Urothelium cell line (cell line): Measurements from ENCODE around the gene MLST8.

Experiments
- DNase-seq: peaks from one replicate; pipeline ENCODE4 v3.0.0; 2011; ENCODE audit warnings: low spot score, mixed read lengths
- FAIRE-seq: peaks from 2 replicates; lab custom pipeline; 2011; peaks lifted over from hg19 to GRCh38; lab: Jason Lieb, UNC

The MLST8 gene

GRCh38 chr16:2206780-2207433 lies 1.7 kb downstream of the MLST8 start:
- FAIRE-seq (no peak), DNase-seq (no peak)

- no peak for FAIRE-seq
Measured at GRCh38 chr16:2207872-2208271, 2.6 kb downstream of the MLST8 start.

GRCh38 chr16:2208308-2208707 lies 3.1 kb downstream of the MLST8 start:
- FAIRE-seq: no peak
- DNase-seq: no peak

More at GRCh38 chr16:2207872-2208271, 2.6 kb downstream of the MLST8 start:
- no peak for DNase-seq

DNA sequence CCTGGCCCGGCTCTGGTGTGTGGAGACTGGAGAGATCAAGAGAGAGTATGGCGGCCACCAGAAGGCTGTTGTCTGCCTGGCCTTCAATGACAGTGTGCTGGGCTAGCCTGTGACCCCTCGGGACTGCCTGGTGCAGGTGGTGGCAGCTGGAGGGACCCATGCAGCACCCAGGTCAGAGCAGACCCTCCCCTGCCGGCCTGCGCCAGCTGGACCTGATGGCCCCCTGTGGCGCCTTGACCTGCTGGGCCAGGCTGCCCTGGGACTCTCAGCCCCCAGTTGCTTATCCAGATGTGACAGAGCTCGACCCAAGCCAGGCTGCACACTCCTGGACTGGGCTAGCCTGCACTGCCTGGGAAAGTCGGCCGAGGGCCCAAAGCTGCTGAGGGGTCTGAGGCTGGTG lies 3.5 kb downstream of the MLST8 start:
- no peak for FAIRE-seq
- DNase-seq: no peak

- no peak for FAIRE-seq
- DNase-seq: no peak
Measured at GRCh38 chr16:2209258-2210008, 4.2 kb downstream of the MLST8 start.

DNA sequence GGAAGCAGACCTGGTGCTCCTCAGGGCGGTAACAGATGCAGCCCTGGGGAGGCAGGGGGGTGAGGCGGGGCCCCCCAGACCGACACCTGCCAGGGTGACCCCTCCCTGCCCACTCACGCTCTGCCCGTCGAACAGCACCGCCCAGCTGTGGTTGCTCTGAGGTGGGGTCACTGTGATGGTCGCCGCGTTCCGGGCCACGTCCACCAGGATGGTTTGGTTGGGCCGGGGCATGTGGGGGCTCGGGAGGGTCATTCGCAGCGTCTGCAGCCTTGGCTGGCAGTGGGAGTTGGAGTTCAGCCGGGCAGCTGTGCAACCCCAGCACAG lies 4.7 kb downstream of the MLST8 start:
- DNase-seq: no peak
- no peak for FAIRE-seq

- no peak for FAIRE-seq
- no peak for DNase-seq
Measured at GRCh38 chr16:2210386-2211365, 5.4 kb downstream of the MLST8 start, which contains the start of gene BRICD5. Gene BRICD5 (minus strand): TSS chr16:2210863. CDS start chr16:2210833, 30 bp downstream.

DNA sequence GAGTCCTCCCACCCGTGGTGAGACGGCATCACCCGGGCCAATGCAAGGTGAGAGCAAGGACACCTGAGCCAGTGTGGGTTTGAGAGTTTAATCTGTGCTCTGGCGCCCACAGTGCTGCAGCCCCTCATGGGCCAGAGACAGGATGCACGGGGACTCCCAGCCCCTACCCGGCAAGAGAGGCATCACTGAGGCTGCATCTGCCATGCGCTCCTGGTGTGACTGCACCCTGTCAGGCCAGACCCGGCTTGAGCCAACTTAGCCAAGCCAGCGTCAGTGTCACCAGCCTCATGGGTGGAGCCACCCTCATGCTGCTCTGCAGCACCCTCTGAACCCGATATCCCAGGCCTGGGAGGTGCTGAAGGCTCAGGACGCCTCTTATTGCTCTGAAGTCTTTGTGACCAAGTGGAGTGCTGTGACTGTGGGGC lies 6.7 kb downstream of the MLST8 start:
- DNase-seq (no peak), FAIRE-seq (no peak)

DNA sequence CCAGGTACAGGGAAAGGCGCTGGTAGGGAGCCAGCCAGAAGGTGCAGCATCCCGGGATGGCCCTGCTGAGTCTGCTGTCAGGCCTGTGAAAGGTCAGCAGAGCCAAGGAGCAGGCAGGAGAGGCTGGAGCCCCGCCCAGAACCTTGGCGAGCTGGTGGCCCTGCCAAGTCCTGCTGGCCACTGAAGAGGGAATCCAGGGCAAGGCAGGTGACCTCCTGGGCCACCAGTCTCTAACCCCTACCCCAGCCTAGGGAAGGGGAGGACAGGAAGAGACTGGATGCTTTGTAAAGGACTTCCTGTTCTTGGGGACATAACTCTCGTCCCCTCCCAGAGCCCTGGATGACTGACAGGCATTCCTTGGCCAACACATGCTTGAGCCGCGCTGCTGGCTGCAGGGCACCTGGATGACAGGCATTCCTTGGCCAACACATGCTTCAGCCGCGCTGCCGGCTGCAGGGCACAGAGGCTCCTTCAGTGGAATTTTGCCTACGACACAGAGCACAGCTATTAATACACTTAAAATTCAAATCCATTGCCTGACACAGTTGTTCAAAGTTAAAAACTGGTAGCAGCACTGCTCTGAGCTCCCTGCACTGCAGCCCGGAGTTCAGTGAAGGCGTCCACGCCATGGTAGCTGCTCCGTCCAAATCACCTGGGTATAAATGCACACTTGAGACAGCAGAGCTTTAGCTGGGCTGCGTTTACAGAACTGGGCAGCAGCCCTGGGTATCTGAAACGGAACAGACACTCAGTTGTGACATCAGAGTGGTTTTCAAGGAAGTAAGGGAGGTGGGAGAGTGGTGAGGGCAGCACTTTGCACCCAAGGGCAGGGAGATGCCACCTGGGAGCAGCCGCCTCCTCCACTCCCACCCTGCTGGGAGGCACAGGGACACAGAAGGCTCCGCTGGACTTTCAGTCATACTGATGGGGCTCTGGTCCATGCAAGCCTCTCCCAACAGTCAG lies 7.4 kb downstream of the MLST8 start:
- DNase-seq (peak; percentile 32), FAIRE-seq (no peak)

DNA sequence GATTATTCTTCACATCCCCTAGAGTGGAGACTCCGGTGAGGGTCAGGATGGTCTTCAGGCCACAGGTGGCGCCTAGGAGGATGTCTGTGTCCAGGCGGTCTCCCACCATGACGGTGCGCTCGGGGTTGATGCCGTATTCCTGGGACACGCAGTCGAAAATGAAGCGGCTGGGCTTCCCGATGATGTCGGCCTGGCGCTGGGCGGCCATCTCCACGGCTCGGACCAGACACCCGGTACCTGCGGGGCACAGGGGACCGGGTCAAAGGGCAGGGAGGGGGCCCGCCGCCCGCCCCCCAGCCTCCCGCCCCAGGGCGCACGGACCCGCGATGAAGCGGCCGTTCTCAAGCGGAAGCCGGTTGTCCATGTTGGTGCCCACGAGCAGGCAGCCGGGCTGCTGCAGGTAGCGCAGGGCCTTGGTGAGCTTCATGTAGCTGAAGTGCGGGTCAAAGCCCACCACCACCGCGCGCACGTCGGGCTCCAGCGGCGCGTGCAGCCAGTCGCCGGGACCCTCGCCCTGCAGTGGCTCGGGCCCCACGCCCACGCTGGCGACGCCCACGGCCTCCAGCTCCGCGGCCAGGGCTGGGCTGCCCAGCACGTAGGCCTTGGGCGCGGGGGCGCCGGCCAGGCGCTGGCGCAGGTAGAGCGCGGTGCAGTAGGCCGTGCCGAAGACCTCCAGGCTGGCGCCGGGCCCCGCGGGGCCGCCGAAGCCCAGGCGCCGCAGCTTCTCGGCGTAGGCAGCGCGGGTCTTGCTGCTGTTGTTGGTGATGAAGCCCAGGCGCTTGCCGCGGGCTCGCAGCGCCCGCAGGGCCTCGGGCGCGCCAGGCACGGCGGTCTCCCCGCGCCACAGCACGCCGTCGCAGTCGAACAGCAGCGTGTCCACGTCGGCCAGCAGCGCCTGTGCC lies 8.8 kb downstream of the MLST8 start:
- FAIRE-seq (no peak), DNase-seq (no peak)

DNA sequence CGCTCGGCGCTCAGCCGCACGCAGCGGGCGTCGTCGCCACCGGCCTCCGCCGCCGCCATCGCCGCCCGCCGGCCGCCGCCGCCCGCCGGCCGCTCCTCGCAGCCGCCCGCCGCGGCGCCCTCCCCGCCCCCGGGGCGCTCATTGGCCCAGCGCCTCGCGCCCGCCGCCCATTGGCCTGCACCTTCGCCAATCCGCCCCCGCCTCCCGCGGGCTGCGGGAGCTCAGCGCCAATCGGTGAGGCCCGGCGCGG lies 9.4 kb downstream of the MLST8 start, which contains the start of gene PGP:
Gene PGP, minus strand, starts transcription at position 122 of the 250 bp plus-strand sequence. Its CDS starts 63 bp downstream, at position 59.
- DNase-seq: no peak
- peak; percentile 93 for FAIRE-seq

- FAIRE-seq: no peak
- DNase-seq: no peak
Measured at GRCh38 chr16:2216330-2216729, 11.1 kb downstream of the MLST8 start.

DNA sequence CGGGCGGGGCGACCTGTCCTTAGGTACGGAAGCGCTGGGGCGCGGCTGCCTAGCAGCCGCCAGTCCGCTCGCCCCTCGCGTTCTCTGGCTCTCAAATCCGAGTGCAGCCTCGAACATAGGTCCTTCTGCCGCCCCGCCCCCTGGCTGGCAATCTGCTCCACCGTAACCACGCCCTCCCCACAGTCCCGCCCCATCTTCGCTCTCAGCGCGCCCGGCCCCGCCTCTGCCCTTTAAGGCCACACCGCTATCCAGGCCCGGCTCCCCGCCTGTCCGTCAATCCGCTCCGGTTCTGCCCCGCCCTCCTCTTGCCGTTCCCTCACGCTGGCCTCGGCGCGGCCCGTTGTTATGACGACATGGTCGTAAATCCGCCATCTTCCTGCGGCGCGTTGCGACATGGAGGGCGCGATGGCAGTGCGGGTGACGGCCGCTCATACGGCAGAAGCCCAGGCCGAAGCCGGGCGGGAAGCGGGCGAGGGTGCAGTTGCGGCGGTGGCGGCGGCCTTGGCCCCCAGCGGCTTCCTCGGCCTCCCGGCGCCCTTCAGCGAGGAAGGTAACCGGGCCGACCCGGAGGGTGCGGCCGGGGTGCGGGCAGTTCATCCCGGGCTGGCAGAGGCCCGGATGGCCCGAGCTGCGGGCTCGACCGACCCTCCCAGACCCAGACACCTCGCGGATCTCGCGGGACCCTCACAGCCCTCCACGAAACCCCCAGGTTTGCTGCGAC lies 18.1 kb downstream of the MLST8 start, which contains the start of gene E4F1:
Gene E4F1, plus strand, starts transcription at position 371 of the 721 bp plus-strand sequence. Its CDS starts 23 bp downstream, at position 394.
- DNase-seq (peak; percentile 100), FAIRE-seq (peak; percentile 98)

DNA sequence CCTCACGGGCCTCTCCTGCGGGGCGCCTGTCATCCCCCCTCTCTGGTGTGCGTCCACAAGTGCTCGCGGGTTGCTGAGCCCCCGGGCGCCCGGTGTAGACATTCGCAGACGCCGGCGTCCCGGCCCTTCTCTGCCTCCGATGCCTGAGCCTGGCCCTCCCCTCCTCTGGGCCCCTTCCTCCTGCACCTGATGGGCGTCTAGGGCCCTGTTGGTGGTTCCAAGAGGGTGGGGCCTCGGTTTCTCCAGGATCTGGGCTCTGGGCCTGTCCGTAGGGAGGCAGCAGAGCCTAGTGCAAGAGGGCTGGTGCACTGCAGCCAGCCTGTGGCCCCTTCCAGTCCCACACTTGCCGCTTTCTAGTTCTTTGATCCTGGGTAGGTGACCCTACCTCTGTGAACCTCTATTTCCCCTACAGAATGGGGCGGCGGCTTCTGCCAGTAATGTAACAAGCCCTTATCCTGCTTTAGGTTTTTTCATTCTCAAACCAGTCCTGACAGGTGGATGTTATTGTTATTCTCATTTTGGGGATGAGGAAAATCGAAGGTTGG lies 18.8 kb downstream of the MLST8 start:
- peak; percentile 59 for DNase-seq
- no peak for FAIRE-seq

- no peak for FAIRE-seq
- no peak for DNase-seq
Measured at GRCh38 chr16:2226245-2226793, 21.1 kb downstream of the MLST8 start.

DNA sequence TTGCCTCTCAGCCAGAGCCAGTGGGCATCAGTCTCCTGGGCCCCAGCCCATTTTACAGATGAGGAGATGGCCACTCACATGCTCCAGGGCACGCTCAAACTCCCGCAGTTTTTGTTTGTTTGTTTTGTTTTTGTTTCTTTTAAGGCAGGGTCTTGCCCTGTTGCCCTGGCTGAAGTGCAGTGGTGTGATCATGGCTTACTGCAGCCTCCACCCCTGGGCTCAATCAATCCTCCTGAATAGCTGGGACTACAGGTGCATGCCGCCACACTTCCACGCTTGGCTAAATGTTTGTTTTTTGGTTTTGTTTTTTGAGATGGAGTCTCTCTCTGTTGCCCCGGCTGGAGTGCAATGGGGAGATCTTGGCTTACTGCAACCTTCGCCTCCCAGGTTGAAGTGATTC lies 21.7 kb downstream of the MLST8 start:
- DNase-seq: no peak
- FAIRE-seq: no peak

DNA sequence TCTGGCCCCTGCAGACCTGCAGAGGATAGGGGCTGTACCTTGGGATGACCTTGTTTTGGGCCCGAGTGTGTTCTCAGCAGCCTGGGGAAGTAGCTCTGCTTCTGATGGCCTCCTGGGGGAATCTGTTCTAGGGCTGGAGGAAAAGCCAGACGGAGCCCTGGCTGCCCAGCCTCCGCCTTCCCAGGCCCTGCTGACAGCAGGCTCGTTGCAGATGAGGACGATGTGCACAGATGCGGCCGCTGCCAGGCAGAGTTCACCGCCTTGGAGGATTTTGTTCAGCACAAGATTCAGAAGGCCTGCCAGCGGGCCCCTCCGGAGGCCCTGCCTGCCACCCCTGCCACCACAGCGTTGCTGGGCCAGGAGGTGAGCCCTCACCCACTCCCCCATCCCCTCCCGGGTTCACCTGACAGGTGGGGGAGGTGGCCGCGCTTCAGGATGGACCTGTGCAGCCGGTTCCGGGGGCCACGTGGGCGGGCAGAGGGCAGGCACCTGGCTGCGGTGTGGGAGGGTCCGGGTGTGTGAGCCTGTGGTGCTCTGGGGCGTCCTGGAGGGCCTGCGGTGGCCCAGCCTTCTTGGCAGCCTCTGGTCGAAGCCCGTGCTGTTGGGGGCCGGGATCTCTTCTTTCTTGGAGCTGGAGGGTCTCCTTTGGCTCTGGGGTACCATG lies 23.0 kb downstream of the MLST8 start:
- no peak for DNase-seq
- FAIRE-seq: no peak
